ENCODE data around the gene LHX4.
A peak's percentile ranks its signal among the peaks of the same experiment; 100 is the strongest.
"Not testable (repeated sequence)": the region's sequence is repeated elsewhere in the genome, so short reads cannot be mapped to it uniquely, and the experiment has no call there.

Gene LHX4

DNA sequence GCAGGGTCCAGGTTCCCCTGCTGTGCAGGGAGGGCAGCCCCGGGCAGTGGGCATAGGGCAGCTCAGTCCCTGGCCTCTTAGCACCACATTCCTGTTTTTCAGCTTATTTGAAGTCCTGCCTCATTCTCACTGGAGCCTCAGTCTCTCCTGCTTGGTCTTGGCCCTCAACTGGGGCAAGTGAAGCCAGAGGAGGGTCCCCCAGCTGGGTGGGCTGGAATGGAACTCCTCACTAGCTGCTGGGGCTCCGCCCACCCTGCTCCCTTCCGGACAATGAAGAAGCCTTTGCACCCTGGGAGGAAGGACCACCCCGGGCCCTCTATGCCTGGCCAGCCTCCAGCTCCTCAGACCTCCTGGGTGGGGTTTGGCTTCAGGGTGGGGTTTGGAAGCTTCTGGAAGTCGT lies 32.8 kb upstream of the LHX4 start:
- DNase-seq (ENCODE audit: low read depth) = no peak

DNA sequence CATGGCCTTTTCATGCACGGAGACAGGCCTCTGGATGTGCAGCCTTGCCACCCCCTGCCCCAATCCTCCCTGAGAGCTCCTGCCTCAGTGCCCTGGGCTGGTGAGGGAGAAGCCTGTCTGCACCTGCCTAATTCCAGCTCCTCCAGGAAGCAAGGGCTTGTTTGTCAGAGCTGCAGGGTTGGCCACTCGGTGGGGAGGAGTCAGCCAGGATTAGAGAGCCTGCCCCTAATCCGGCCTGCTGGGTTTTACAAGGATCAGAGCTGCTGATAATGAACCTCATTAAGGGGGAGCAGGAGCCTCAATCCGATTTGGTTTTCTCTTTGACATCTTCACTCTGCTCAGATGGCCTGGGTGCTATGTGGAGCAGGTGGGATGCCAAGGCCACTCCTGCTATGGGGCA lies 31.9 kb upstream of the LHX4 start:
- DNase-seq (ENCODE audit: low read depth) = no peak

DNA sequence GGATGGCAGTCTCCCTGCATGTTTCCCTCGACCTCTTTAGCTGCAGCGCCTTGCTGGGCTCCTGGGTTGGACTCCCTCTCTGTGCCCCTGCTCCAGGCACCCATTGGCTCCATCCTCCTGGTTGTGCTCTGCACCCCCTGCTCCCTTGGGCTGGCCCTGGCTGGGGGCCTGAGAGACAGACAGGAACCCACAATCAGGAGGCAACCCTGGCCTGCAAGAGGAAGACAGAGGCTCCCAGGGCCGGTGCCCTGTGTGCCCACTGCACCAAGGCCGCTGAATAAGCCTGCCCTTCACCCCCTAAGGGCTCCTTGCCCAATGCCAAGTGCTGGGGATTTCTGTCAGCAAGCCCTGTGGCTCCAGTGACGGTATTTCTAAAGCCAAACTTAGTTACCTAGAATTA lies 31.5 kb upstream of the LHX4 start:
- DNase-seq (ENCODE audit: low read depth) = no peak

DNA sequence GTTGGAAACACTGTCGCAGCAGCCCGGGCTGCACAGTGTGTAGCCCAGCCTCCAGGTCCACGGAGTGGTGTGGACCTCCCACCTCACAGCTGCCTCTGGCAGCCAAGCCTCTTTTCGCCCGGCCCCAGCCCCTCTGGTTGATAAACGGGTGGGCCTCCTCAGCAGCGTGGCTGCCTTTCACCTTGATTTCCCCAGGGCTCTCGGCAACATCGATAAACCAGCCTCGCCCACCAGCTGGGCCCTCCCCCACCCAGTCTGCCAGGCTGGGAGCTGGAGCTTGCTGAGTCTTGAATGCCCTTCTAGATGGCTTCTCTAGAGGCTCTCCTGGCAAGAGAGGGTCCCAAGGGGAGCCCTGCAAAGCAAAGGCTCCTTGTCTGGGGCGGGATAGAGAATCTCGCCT lies 31.0 kb upstream of the LHX4 start:
- DNase-seq (ENCODE audit: low read depth) = no peak

DNA sequence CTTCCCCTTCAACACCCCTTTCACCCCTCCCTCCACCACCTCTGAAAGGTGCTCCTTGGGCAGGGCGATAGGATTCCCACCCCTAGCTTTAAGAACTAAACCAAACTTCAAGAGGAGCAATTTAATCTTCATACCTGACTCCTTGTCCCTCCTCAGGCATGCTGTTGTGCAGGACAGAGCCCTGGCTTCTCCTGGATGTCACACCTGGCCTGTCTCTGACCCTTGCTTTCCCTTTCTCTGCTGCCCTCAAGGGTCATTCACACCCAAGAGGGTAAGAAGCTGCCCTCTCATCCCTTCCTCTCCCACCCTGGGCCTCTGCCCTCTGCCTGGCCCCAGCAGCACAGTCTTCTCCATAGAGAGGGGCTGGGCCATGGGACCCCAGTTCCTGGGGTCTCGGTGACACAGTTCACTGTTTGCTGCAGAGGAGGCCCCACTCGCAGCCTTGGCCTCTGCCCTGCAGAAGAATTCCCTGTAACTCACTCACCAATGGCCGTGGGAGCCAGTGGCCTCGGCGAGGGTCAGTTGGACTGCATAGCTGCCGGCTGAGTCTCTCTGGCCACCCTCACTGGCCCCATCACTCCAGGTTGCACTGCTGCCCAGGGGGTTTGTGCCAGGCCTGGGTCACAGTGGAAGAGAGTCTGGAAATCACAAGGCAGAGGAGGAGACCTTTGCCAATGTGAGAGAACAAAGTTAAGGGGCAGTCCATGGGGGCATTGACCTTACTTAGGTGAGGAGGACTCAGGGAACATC lies 28.4 kb upstream of the LHX4 start:
- no peak for DNase-seq (ENCODE audit: low read depth)

DNA sequence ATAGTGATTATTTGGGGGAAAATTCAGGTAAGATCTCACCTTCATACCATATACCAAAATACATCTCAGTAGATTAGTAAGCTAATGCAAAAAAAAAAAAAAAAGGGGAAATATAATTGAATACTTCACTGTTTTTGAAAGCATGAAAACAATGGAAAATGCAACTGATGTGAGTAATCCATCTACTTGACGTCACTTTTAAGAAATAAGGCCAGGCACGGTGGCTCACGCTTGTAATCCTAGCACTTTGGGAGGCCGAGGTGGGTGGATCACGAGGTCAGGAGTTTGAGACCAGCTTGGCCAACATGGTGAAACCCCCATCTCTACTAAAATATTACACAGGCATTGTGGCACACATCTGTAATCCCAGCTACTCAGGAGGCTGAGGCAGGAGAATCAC lies 27.5 kb upstream of the LHX4 start:
- DNase-seq (ENCODE audit: low read depth) = not testable (repeated sequence)

DNA sequence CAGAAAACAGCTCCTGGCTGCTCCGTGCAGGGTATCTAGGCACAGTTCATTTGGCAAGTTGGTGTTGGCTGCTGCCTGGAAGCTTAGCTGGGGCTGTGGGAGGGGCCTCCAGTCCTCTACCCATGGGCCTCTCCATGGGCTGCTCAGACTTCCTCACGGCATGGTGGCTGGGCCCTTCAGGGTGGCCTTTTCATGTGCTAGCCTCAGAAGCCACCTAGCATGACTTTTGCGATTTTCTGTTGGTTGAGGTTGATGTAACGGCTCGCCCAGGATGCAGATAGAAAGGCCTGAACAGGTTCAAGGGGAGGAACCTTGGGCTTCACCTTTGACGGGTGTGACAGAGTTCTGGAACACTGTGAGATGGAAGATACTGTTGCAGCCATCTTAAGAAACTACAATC lies 25.8 kb upstream of the LHX4 start:
- no peak for DNase-seq (ENCODE audit: low read depth)

DNA sequence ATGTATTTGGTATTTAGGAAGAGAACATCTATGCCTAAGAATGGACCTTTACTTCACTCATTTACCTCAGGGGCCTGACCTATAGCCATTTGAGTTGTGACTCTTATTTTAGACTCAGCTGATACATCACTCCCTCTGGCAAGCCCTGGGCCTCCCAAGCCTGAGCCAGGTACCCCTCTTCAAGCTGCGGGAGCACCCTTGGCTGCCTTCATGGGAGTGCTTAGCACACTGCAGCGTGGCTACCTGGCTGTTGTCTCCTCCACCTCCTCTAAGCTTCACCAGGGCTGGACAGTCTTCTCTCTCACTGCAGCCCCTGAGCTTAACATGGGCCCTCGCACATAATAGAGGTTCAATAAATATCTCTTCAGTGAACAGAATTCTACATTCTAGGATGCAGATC lies 23.5 kb upstream of the LHX4 start:
- DNase-seq (ENCODE audit: low read depth) = no peak

DNA sequence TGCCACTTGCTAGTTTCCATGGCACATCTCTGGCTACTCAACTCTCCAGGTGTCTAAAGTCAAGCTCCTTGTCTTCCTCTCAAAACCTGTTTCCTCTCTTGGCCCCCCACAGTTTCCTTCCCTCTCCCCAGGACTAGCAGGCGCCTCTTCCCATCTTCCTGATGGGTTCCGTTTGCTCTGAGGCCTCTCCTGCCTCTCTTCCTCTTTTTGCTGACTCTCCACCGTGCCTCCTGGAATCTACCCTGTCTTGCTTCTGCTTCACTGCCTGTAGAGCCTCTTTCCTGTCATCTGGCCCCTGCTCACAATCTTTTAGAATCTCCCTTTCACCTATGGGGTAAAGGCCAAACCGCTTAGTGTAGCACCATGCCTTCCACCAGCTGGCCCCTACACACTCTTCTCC lies 21.8 kb upstream of the LHX4 start:
- DNase-seq (ENCODE audit: low read depth) = no peak

DNA sequence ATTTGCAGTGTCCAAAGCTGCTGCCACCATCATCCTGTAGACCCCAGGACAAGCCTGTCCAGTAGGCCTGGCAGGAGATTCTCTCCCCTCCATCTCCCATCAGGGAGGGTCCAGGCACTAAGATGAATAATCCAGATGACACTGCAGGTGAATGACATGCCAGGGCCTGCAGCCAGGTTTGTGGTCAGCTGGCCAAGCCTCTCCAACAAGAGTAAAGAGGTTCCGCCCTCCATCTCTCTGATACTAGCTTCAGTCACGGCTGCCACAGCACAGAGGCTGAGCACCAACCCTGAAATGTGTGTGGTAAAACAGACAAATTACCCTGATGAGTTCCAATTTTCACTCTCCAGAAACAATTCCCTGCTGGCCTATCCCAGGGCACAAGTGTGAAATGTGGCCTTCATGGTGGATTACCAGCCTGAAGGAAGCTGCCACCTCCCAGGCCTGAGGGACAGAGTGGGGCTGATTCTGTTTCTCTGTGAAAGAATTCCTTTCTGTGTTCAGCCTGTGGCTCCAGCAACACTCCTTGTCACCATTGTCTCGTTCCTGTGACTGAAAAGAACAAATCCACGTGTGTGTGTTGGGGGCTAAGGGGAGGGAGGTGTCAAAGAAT lies 19.9 kb upstream of the LHX4 start:
- DNase-seq (ENCODE audit: low read depth) = no peak

DNA sequence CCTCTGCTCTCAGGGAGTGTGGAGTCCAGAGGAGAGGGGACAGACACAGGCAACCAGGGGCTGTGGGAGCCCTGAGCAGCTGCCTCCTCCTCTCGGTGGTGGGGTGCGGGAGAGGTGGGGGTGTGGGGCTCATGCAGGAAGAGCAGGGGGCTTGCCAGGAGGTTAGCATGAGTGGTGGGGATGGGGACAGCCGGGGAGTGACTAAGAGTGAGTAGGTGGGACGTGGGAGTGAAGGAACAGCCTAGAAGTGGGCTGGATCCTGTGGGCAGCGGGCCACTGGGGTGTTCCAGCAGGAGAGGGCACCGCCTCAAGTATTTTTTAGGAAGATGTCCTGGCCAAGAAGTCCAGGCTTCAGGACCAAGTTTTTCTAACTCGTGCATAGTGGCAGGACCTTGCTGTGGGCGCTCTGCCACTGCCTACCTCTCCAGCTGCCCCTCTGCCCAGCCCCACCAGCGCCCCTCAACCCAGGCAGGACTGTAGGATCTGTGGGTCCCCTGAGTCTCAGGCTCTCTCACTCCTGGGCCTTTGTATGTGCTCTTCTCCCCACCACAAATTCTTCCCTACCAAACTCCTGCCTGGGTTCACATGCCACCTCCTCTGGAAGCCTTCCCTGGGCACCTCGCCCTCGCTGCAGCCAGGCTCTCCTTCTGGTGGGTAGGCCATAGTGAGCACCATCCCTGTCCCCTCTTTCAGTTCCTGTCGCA lies 18.8 kb upstream of the LHX4 start:
- no peak for DNase-seq (ENCODE audit: low read depth)

DNA sequence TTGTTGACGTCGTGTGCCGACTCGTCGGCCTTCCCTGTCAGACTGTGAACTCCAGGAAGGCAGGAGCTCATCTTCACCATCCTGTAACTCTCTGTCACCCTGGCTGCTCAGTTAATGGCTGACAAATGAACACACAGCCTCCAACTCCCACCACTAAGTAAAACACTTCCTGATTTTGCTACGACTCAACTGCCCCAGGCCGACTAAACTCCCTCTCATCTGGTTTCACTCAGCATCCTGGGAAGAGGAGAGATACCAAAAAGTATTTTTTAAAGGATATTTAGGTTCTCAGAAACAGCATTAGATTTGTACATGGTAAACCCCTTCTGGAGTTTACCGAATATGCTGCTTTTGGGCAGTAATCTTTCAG lies 18.2 kb upstream of the LHX4 start:
- no peak for DNase-seq (ENCODE audit: low read depth)

DNA sequence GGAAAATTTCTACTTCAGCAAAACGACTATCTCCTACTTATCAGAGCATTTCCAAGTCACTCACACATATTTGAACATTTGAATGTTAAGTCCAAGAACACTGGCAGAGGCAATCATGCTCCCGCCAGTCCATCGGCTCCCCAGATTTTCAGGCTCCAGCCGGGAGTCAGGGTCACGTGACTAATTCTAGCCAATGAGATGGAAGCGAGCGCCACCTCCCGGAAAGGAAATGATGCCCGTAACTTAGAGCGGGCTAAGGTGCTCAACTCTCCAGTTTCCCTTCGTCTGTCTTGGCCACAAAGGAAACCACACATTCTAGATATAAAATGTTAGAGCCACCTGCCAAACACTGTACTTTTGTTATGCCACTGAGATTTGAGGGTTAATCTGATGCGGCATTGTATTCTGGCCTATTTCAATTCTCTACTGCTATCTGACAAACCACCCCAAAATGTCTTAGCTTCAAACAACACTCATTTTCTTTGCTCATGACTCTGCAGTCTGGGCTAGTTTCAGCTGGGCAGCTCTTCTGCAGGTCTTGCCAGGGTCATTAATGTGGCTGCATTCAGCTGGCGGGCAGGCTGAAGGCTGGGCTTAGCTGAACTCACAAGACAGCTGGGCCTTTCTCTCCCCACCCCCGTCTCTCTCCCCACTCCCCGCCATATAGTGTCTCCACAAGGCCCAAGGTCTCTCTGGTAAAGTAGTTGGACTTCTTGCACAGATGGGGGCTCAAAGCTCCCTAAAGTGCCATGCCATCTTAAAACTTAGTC lies 16.5 kb upstream of the LHX4 start:
- DNase-seq (ENCODE audit: low read depth) = no peak

DNA sequence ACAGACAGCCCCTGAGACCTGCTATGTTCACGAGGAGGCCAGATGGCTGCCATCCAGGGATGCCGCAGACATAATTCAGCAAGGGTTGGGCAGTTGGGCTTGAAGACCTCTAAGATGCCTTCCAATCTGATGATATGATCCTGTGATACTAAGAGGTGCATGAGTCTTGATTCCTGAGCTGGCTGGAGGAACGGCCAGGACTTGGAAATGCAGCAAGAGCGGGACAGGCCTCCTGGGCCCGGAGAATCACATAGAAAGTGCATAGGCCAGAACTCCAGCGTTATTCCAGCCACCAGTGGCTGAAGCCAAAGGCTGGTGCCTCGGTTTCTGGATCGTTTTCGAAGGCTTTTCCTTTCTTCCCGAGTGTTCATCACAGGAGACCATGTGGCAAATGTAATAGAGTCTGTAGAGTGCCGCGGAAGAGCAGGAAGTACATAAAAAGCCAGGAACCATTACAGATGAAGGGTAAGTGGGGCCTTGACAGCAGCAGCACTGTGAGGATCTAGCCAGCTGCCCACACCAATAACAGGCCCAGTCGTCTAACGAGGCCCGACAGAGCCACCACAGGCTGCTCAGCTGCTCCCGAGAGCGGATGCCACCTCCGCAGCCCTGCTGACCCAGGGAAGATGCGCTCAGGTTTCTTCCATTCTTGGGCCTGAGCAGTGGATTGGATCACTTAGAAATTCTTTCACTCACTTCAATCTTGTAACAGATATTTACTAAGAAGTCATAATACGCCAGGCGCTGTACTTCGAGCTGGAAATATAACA lies 14.0 kb upstream of the LHX4 start:
- no peak for DNase-seq (ENCODE audit: low read depth)

DNA sequence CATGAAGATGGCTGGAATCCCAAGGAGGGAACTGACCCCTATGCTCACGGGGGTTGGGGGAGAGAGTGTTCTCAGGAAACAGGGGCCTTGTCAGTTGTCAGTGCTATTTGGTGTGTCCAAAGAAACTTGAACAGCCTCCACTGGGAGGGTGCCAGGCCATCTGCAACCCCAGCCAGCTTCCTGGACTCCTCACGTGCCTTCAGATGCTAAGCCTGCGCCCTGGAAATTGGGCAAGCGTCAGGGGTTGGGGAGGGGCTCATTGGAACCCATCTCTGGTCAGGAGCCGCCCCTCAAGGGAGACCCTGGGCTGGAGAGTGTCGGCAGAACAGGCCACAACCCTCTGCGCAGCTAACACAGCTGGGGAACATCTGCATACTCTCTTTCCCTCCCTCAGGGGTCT lies 13.1 kb upstream of the LHX4 start:
- no peak for DNase-seq (ENCODE audit: low read depth)

DNA sequence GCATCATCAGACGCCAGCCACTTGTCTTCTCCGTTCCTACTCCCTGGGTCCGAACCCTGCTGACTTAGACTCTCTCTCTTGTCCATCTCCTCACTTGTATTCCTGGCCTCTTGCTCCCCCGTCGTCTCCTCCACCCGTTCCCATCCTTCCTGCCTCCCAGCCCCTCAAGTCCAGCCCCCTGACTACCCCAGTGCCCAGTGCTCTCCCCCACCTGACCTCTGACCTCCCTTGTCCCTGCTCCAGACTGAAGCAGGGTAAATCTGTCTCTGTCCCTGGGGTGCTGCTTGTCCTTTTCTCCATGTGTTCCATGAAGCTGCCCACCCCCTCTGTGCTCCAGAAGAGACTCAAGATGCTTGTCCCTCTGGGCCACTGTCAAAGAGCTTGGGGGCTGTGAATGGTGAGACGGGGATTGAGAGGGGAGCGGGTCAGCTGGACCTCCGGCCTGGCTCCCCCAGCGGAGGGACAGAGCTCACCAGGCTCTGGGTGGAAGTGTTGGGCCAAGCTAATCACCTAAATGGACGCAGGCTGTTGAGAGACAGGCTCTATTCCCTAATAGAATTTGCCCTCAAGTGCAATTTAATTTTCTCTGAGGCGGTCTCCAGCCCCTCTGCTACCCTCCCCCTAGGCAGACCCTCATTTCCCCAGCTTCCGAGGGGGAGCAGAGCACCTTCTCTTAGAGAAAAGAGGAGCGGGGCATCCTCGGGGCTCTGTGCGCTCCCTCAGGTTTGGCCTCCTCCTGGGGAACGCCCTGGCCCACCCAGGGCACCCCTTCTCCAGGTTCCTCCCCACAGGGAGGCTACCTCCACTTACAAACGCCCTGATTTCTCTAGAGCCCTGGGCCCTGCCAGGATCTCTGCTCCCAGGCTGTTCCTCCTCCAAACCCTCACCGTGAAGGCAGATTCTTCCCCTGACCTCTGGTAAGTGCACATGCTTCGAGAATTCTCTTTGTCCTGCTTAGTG lies 11.0 kb upstream of the LHX4 start:
- no peak for DNase-seq (ENCODE audit: low read depth)

DNA sequence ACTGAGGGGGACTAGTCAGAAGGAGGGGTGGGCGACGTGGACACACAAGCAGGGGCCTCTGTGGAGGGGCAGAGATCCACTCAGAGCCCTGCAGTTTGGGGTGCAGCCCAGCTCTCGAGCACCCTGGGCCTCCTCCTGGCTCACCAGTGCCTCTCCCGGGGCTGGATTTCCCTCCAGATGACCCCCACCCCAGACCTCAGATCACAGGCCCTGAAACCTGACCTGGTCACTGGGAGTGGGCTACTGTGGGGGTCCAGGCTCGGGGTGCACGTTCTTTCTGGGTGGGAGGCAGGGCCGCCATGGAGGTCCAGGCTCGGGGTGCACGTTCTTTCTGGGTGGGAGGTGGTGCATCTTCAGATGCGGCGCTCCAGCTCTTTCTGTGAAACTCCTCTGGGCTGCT lies 10.3 kb upstream of the LHX4 start:
- DNase-seq (ENCODE audit: low read depth) = no peak

DNA sequence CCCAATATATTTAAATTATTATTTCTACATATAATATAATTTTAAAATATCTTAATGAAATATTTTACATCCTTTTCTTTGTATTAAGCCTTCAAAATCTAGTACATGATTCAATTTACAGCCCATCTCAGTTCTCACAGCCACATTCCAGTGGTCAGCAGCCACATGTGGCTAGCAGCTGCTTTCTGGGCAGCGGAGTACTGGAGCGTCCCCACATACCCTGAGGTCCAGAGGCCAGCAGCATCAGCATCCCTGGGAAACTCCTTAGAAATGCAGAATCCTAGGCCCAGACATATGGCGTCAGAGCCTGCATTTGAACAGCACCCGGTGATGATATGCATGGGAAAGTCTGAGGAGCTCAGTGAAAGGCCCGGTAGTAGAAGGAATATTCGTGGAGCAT lies 8.6 kb upstream of the LHX4 start:
- DNase-seq (ENCODE audit: low read depth) = peak; percentile 62

DNA sequence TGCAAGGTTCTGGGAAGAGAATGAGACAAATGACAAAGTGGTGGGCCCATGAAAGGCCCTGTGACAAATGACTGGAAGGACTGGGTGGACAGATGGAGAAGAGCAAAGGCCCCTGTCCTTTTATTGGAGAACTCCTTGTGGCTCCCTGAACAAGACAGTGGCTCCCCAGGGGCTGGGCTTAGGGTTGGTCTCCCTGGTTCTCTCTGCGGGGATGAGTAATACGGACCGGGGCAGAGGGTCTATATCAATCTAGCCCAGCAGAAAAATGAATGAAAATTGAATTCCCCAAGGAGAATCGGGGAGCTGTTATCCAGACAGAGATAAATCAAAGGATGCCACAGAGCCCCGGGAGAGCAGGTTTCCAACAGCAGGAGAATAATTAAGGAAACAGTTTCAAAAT lies 5.2 kb upstream of the LHX4 start:
- DNase-seq (ENCODE audit: low read depth) = no peak

DNA sequence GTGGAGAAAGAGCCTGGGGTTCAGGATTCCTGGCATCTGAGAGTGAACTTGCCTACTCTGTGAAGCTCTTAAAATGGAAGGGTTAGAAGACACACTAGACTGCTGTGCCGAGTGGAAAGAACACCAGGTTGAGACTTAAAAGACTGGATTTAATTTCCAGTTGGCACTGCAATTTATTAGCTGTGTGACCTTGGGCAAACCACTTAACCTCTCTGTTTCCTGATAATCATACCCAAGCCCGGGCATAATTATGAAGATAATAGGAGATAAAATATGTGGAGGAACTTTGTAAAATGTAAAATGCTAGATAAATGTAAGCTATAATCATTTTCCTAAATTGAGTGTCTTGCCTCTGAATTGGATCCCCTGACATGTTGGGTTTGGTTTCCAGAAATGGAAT lies 4.7 kb upstream of the LHX4 start:
- DNase-seq (ENCODE audit: low read depth) = no peak

Measured in GM04504 (cell line).